NCI-H128 (cell line): ENCODE measurements around the gene RAC2.

Experiments
- DNase-seq: peaks from one replicate; lab custom pipeline; 2025; ENCODE audit not compliant: unreplicated experiment; lab: John Stamatoyannopoulos, UW

The RAC2 gene

DNA sequence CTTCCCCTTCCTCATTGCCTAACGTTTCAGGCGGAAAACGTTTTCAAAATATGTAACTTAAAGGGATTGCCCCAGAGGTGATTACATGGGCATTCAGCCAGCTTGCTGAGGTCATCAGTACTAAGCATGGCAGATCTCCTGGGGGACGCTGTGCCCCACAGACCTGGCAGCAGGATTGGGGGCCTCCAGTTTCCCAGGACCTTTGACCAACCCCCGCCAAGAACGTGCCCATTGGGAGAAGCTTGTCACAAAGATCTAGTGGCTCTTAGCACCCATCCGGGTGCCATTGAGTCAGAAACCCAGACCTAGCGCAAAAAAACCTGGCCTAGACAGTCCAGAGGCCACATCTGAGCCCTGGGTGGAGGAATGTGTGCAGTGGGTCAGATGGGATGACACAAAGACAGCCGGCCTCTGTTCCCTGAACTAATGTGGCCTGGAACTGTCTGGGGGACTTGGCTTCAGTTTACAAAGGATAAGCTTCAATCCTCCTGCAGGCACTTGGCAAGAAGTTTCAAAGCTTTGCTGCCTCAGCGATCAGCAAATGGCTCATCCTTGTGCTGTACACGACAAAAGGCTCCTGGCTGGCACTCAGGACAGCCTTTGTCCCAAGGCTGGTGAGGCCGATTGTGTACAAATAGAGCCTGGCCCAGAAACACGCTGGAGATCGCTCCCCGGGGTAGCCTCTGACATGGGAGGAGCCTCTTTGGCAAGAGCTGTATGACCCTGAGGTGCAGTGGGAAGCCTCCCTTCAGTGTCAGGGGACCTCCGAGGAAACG is 65.5 kb downstream of the RAC2 start:
- DNase-seq, result no peak

DNA sequence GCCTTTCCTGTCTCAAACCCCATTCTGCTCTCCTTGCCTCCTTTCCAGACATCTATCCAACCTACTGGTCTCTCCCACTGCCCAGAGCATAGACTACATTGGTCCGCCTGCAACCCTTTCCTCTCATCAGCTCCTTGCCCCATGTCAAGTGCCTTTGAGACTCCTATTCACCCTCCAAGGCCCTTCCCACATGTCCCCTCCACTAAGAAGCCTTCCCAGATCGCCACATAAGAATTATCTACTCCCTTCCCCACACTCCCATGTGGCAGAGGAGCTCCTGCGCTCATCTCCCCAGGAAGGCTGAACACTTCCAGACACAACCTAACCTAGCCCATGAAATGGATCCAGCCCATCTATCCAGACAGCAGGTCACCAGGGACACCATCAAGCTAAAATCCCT is 66.3 kb downstream of the RAC2 start:
- DNase-seq, result no peak

DNA sequence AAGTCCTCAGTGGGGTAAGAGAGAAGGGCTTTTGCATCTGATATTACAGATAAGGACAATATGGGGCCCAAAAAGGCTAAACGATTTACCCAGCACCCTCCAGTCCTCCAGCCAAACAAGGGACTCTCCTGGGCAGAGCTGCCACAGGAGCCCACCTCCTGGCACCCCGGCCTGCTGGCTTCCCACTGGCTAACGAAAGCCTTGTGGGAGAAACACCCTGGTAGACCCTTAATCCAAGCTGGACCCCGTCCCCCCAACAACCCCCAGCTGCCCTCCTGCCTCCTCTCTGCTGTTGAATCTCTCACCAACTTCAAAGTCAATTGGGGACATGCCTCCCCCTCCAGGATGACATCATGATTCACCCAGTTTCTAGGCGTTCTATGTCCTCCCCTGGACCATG is 66.8 kb downstream of the RAC2 start:
- DNase-seq, result no peak

DNA sequence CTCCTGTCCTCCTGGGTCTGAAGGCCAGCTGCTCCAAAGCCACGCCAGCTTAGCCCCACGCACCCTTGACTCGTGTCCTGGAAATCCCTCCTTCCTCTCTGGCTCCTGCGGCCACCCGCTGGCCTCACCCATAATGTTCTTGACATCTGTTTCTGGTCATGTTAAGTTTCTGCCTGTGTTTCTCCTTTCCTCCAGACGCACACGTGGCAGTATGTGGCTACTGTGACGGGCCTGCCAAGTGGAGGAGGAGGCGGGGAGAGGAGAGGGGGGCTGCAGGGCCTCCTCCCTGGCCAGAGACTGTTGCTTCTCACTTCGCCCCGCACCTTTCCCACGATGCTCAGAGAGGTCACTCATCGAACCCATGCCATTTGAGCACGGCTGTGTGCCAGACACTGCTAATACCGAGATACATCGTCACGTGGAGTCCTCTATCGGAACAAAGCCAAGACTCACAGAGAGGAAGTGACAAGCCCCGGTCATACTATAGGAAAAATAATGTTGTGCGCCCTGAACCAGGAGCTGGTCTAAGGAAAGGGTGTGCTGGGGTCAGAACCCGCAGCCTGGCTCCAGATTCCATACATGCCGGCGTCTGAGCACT is 67.5 kb downstream of the RAC2 start:
- DNase-seq, result no peak

DNA sequence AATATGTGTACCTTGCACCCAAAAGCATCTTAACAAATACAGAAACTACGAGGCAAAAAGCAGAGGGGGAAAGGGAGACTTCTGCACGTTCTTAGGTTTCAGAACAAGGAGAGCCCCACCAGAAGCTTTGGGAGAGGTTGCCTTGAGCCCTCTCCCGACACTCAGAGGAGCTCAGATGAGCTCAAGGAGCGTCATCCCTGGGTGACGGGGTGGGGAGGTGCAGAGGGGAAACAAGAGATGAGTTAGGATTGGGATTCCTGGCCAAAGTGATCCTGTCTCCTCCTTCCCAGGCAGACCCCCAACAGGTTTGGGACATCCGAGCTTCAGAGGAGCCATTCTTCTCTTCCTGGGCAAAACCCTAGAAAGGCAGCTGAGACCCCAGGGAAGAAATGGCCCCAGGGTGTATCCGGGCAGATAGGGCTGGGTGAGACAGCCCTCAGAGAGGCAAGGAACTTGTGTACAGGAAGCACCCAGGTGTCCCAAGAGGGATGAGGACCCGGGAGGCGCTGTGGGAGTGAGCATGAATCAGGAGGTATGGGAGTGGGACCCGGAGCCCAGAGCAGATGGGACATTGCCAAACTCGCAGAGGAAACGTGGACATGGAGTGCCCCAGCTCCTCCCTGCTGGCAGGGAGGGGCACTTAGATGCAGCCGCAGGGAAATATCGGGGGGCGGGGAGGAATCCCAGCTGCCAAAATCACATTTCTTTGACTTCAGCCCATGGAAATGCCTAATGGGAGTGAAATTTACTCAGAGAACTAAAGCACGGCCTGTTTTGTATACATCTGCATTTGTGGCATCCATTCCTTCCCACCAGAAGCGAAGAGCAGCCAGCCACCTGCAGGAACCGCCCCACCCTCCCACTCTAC is 68.4 kb downstream of the RAC2 start:
- no peak for DNase-seq
